ENCODE data around the gene PLXNA4.

The PLXNA4 gene

DNA sequence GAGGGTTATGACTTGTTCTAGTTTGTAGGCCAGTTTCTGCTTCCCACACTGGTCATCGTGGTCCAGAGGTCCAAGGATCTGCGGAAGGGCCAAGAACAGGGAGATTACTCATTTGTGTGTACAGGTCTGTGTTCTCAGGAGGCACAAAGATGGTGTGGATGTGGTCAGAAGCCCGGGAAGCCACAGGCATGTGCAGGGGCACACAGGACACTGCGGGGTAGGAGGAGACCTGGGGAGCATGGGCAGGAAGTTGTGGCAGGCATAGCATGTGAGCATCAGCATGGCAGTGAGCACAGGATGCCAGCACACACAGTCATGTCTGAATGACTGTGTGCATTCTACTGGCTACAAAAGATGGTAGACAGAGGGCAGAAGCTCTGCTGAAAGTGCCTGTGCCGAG, 445.8 kb downstream of the PLXNA4 start:
- FAIRE-seq: no peak

DNA sequence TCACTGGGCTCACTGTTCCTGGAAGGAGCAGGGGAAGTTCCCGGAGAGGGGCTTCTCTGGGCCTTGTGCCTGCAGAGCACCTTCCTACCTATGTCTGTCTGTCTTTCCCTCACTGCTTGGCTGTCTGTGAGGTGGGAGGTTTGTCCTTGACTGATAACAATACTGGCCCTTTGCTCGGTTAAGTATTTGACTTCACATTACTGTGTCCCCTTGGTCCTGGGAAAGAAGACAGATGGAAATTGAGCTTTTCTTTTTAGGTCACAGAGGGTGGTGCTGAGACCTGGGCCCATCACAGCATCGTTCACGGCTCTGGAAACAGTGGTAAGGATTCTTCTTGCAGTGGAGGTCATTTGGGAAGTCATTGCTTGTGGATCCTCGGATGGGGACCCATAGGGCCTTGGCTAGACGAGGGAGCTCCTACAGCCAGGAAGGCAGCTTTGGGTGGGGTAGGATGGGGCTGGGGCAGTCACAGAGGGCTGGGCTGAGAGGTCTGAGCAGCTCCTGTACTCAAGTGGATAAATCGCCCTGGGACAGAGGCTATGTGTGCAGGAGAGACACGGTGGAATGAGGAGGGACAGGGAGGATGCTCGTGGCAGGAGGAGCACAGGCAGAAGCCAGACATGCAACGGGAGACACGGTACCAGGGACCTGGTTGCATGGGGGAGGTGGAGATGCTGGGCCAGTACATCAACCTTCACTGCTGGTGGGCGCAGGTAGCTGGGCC, 450.2 kb downstream of the PLXNA4 start:
- FAIRE-seq: no peak

DNA sequence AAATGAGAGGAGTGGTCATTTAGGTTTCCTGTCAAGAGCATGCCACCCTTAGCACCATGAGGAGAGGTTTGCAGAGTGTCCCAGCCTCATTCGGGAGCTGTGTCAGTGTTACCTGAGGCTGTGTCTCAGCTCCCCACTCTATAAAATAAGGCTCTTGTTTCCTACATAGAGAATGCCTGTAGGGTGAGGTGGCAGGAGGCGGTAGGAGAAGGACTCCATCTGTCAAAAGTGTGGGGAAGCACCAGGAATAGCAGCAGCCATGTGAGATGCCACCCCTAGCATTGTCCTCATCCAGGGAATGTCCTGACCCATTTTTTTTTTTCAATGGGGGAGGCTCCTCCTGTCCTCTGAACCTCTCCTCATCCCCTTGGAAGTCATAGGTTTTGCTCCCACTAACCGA, 451.2 kb downstream of the PLXNA4 start:
- FAIRE-seq: no peak

DNA sequence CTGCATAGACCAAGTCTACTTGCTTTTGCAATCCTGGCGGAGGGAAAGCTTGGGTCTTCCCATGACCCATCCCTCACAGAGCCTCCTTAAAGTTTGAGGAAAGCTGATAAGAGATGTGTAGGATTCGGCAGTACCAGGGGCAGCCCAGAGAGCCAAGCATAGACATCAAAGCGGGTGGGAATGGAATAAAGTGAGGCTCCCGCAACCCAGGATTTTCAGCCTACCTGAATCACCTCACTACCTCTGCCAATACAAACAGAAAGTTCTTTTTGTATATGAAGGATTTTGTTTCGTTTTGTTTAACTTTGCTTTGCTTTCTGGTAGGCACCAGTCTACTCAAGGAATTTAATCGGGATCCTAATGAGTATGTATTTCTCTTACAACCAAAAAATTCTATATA, 451.7 kb downstream of the PLXNA4 start:
- FAIRE-seq: no peak

DNA sequence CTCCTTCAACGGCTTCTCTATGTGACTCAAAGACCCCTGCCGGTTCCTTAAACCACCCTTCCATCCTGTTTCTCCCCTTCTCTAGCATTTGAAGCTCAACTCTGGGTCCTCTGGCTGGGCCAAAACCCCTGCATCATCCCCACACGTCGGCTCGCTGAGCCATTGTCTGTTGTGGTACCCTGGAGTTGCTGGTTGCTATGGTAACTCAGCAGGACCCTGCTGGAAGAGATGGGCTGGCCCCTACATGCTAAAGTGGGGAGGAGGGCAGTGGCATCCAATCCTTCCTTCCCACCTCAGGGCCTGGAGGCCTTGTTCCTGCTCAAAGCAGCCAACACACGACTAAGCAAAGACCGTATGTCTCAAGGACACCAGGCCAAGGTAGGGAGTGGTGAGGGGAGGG, 452.5 kb downstream of the PLXNA4 start:
- no peak for FAIRE-seq

DNA sequence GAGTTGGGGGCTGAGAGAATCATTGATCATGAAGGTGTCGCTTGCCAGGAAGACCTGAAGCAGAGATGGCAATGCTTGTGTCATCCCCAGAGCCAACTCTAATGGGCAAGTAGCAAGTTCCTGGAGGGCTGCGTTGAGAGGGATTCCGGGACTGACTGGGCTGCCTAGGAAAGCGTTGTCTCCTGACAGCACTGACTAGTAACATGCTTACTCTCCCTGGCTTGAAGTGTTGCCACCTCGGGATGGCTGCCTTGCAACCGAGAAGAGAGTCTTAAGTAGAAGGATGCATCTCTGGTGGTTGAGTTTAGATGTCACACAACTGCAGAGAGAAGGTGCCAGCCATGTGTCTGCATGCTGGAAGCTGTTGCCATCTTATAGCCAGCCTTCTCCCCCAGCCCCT, 453.4 kb downstream of the PLXNA4 start:
- FAIRE-seq: no peak

DNA sequence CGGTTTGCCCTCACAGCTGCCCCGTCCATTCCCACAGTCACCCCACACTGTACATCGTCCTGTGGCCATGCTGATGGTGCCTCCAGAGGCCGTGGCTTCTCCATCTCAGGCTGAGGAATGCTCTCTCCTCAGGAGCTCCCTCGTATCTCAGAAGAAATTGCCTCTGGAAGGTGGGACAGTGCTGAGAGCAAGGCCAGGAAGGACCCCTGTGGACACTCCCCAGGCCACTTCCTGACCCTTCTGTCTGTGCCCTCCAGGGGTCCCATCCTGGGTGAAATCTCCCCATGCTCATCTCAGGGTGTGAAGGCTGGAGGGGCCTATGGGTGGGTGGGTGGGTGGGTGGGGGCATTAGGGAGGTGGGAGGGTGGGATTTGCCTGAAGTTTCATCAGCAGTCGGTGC, 454.3 kb downstream of the PLXNA4 start:
- FAIRE-seq: no peak

DNA sequence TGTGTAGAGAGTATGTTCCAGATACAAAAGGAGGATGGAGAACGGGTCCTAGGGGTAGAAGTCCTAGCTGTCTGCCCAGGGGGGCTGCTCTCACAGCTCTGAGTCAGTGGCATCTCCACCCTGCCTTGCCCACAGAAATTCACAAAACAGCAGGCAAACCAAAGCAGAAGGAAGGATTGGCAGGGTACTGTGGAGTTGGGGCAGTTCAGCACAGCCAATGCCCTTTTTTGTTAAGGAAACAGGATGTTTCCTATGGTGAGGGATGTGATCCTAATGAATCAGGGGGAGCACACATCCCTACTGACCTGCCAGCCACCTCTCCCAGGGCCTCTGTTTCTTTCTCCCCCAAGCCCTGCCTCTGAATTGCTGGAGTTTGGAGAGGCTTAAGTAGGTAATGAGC, 457.6 kb downstream of the PLXNA4 start:
- no peak for FAIRE-seq

DNA sequence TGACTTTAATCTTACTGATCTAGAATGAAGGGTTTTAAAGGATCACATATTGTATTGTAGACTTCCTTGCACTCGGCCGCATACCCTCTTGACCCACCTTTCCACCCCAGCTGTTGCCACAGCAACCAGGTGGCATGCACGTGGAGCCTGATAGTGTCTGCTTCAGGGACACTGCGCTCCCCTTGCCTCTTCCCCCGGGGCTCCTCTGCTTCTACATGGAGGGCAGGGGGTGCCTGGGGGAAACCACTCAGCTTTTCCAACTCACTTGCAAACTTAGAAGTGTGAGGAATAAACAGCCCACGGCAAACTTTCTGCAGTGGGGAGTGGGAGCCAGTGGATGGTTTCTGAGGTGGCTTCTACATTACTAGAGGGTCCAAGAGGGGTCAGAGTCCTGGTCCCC, 458.6 kb downstream of the PLXNA4 start:
- FAIRE-seq: no peak

DNA sequence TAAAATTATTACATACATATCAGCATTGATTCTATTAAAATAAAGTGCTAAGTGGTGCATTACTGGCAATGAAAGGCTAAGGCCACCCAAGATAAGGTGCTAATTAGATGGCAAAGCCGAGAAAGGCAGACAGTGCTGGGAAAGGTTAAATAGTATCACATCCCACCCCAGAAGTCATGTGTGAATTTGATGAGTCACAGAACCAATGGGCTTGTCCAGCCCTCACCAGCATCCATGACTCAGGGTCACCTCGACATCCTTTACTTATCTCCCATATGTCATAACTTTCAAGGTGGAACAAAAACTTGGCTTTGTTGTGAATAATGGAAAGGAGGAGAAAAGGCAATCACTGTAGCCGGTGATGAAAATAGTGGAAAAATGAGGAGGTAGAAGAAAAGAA, 459.1 kb downstream of the PLXNA4 start:
- FAIRE-seq: no peak

DNA sequence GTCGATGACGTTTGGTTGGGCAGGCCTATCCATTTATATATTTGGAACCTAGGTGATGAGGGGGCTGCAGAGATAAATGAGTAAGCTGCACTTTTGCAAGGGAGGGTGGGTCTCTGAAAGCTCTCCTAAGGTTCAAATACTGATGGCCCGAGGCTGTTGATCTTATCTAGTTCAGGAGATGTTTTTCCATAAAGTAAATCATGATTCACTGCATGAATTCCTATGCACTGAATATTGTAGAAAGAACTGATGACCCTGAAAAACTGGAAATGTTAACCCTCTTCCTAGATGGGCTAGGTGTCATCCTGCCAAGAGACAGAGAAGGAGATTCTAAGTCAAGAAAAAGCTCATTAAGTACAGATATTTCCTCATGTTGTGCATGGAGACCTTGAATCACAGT, 459.9 kb downstream of the PLXNA4 start:
- FAIRE-seq: no peak

DNA sequence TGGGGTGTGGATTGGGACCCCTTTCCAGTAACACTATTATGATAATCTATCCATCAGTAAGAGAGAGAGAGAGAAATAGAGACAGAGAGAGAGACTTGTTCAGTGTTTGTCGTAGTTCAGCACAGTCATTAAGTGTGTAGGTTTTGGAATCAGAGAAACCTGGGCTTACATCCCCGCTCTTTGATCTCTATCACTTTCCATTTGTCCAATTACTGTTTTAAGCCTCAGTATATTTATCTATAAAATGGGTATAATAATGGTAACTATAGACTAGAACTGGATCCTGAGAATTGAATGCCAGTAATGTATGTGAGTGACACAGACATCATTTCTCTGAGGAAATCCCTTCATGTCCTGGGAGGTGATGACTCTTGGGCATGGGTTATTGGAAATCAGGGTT, 460.5 kb downstream of the PLXNA4 start:
- no peak for FAIRE-seq

DNA sequence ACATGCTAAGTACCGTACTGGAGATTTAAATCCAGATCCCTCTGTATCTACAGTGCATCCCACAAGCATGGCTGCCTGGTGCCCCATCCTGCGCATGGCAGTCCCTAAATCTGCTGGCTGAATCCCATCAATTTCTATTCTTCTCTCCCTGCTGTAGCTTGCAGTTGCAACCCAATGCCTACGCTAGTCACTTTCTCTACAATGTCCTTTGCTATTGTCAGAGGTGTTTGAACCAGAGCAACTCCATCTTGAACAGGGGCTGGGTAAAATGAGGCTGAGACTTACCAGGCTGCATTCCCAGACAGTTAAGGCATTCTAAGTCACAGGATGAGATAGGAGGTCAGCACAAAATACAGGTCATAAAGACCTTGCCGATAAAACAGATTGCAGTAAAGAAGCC, 461.2 kb downstream of the PLXNA4 start:
- no peak for FAIRE-seq

DNA sequence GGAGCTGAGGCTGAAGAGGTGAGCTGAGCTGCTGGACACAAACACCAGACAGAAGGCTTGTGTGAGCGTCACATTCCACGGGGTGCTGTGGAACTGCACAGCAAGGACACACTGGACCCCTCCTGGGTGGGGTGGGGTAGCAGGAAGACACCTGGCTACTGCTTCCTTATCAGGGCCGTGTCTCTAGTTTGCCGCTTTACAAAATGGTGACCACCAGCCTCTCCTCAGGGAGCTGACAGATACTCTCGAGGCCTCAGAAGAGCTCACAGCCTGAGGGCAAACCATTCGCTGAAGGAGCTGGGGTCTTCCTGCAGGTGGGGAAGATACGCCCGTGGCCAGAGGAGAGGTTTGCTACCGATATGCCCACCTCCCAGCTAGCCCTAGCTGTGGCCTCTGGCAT, 461.9 kb downstream of the PLXNA4 start:
- FAIRE-seq: no peak

DNA sequence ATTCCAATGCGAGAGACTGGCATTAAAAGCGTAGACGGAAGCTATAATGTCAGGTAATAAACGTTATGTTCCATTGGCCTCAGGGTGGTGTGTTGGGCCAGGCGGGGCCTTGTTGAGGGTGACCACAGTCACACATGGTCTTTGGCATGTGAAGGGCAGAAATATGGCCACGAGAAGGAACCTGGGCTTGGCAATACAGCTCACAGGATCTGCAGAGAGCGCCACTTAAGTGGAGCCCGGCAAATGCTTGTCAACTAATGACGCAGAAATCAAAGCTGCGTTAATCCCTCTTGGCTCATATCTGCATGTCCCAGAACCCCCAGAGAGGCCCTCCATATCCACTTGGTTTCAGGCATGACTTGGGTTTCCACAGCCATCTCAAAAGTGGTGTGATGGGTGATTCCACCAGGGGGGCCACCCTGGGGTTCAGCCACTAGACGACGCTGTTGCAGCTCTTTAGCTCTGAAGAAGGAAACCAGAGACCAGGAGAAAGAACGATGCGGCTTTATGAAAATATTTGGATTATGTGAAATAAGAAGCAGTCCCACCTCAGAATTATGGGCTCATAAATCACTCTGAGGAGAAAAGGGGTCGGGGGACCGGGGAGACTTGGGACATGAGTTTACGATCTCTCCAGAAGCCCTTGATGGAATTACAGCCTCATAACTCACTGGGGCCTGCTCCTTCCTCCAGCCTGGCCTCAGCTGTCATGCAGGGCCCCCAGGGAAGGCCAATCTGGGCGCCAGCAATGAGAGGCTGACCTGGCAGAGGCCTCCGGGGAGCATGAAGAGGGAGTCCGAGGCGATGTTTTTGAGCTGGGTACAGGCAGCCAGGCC, 462.5 kb downstream of the PLXNA4 start:
- FAIRE-seq: no peak

DNA sequence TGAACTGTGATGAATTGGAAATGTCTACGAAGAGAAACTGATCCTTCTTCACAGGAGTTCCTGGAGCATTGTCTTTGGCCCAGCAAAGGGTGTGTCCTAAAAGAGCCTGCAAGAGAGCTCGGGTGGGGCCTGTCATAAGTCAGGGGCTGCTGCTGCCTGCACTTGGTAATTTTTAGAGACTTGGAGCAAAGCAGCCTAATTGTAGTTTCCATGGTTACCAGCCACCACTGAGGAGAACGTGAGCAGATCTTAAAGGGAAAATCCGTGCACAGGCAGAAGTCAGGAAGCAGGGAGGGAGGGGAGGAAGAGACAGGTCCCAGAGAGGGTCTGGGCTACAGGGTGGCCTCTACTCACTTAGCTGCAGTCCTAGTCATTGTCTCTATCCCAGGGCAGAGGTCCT, 463.6 kb downstream of the PLXNA4 start:
- FAIRE-seq: no peak

DNA sequence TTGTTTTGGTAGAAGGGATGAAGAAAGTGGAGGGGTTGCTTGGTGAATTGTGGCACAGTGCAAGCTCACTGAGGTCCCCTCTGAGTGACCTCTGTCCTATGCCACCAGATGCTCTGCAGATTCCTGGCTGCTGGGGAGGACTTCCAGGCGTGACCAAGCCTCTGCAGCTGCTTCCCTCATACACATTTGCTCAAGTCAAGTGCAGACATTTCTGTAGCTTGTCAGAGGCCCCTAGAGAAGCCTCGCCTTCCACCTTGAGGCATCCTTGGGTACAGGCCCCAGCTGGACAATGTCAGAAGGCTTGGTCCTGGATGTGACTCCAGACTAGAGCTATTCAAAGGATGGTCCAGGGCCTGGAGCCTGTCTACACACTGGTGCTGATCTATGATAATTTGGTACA, 464.2 kb downstream of the PLXNA4 start:
- no peak for FAIRE-seq

DNA sequence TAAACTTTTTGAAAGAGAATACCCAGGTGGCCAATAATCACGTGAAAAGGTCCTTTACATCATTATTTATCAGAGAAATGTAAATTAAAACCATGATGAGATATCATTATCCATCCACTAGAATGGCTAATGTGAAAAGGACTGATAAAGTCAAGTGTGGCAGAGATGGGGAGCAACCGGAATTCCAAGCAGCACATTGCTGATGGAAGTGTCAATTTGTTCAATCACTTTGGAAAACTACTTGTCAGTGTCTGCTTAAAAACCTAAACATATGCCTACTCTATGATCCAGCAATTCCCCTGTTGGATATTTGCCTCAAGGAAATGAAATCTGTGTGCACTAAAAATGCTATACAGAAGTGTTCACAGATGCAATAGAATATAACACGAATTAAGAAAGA, 465.6 kb downstream of the PLXNA4 start:
- no peak for FAIRE-seq

DNA sequence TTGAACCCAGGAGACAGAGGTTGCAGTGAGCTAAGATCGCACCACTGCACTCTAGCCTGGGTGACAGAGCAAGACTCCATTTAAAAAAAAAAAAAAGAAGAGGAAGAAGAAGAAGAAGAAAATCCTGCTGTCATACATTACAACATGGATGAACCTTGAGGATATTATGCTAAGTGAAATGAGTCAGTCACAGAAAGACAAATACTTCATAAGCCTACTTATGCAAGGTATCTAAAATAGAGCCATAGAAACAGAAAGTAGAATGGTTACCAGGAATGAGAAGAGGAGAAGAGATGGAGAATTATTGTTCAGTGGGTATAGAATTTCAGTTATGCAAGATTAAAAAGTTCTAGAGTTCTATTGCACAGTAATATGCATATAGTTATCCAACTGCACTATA, 466.5 kb downstream of the PLXNA4 start:
- no peak for FAIRE-seq

DNA sequence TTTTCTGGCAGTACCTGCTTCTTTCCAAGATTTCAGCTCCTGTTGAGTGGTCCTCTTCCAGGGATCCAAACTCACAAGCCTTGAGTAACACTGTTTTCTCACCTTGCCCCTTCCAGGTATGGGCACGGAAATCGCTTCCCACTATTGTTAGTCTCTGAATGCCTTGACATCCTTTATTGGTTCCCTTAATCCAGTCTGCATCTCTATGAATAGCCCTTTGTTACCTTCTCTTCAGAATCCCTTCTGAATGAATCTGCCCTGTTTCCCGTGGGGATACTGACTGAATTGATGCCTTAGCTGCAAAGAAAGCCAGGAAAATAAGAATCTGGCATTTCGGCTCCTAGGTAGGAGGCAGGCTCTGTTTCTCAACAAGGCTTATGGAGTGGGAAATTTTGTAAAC, 467.7 kb downstream of the PLXNA4 start:
- FAIRE-seq: no peak

DNA sequence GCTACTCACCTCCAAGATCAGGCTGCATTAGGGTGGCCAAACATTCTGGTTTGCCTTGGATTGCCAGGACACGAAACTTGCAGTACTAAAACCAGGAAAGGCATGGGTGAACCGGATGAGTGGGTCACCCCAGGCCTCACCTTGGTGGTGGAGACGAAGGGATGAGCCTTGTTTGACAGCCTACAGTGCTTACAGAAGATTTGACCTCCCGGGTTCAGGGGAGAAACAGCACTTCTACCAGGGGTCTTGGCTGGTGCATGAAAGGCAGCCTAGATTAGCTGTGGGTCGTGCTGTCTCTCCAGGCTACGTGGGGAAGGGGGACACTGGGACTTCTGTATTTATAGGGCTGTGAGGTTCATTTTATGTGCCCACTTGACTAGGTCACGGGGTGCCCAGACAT, 469.8 kb downstream of the PLXNA4 start:
- no peak for FAIRE-seq

DNA sequence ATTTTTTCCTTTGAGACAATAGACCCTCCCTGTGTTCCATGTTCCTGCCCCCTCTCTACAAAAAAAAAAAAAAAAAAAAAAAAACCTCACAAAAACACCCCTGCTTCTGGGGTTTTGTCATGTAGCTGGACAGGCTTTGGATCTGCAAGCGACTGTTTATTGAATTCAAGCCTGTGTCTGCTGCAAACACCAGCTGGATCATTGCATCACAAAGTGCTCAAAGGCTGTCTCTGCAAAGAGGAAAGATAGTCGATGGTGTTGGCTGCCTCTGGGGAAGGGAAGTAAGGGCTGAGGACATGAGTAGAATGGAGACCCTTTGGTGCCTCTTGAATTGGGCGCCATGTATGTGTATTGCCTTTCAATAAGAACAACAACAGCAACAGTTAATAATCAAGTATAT, 471.2 kb downstream of the PLXNA4 start:
- no peak for FAIRE-seq

DNA sequence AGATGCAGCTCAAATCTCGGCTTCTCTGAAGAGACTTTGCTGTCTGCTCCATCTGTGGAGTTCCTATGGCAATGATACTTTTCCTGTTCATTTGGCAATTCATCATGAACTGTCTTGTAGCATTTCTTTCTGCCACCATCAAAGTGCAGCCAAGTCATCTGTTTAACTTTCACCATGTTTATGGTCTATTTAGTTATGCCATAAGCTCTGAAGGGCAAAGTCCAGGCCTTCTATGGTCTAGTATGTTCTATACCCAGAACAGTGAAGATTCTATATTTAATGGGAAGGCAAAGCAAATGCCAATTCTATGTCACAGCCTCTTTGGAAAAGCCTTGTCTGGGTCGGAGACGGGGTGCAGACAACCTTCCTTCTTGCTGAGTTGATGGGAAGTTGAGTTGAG, 472.6 kb downstream of the PLXNA4 start:
- FAIRE-seq: no peak

DNA sequence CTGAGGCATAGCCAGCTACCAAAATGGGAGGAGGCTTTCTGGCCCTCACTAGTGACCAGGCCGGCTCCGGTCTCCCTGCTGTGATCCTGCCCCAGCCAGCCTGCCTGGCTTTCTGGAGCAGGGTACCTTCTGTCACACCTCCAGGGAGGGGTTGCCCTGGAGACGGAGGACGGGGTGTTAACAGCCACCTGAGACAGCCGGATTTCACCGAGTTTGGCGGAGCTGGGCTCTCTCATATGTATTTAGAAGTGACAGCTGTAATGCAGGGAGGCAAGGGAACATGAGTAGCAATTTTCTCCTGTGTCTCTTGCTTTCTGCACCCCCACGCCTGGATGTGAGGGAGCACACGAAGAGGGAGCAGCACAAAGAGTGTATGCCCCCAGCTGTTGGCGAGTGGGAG, 473.3 kb downstream of the PLXNA4 start:
- FAIRE-seq: no peak

DNA sequence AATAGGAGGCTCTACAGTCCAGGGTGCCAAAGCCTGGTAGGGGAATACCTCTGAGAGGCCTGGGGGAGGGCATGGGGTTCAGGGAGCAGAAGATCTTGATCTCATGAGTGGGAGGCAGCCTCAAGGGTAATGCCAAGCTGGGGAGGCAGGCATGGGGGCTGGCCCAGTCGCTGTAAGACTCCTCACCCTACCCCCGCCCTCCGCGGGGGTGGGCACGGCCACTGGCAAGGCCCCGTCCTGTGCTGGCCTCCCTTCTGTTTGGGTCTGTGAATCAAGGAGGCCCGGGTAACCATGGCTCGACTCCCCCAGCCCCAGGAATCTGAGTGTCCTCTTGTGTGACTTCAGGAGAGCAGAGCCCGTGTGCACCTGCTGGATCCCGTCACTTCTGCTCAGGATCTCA, 473.9 kb downstream of the PLXNA4 start:
- FAIRE-seq: no peak
